Umbilical cord (tissue), 2 donors: ENCODE measurements around the gene TSR1. TPM values are rescaled to one million over a fixed set of nuclear protein-coding genes. Genes with fewer than 3 reads are reported as not detected.

ENCODE experiments used
- DNase-seq: peaks from one replicate; pipeline ENCODE4 v3.0.0-alpha.2; 2015; ENCODE audit warnings: low spot score
- total RNA-seq: library from RNA; depleted of rRNA; stranded (reverse); fragments of >200 nt; gene quantifications from one replicate; pipeline ENCODE4 v1.2.3, GENCODE V29; 2014; ENCODE audit warnings: low replicate concordance; ENCODE audit not compliant: insufficient read depth

TSR1 gene
- total RNA-seq, 1 donor from 2014 or later: 33.0 TPM

- peak; percentile 89 for DNase-seq
These were observed 53.9 kb downstream of the TSR1 start for GRCh38 chr17:2282297-2282873.

GRCh38 chr17:2279707-2280106, 56.5 kb downstream of the TSR1 start:
- DNase-seq: peak; percentile 37

DNA sequence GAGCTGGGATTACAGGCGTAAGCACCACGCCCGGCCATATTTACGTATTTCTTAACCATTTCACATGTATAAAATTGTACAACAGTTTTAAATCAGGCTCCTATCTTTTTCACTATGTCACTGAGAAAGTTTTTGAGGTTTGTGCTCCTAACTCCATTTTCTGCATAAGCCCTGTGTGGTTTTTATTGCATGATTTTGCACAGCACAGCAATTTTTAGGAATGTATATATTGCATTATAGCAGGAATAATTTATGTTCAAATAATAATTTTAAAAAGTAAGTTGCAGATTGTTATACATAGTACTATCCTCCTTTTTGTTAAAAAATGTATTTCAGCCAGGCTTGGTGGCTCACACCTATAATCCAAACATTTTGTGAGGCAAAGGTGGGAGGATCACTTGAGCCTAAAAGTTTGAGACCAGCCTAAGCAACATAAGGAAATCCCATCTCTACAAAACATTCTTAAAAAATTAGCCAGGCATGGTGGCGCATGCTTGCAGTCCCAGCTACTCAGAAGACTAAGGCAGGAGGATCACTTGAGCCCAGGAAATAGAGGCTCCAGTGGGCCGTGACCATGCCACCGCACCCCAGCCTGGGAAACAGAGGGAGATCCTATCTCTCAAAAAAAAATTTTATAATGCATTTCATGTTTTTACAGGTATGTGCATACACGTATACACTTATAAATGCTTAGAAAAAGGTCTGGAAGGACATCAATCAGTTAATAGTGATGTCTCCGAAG, 58.7 kb downstream of the TSR1 start:
- DNase-seq: no peak

GRCh38 chr17:2275722-2276121, 60.5 kb downstream of the TSR1 start:
- no peak for DNase-seq

- no peak for DNase-seq
These were observed 61.8 kb downstream of the TSR1 start for GRCh38 chr17:2274414-2274813.

Other genes starting within 250 kb of the TSR1 start
- gene SMG6, start 32.7 kb downstream of the TSR1 start, total RNA-seq: 29.1 TPM
- 8.2 TPM for gene SRR, start 32.5 kb downstream of the TSR1 start, total RNA-seq
- 33.5 TPM for gene SGSM2, start 1.0 kb upstream of the TSR1 start, total RNA-seq
- gene MNT, start 64.6 kb upstream of the TSR1 start, total RNA-seq: 25.0 TPM
- 35.6 TPM for gene METTL16, start 175.4 kb upstream of the TSR1 start, total RNA-seq